Activated T-helper 17 cell treated with anti-CD3 and anti-CD28 coated beads, Interleukin-2, amount 50 U/mL, for 72 hours (primary cell): ENCODE data around the gene KLHL35. TPM values are rescaled to one million over a fixed set of nuclear protein-coding genes. Genes with fewer than 3 reads are reported as not detected.
"Not testable (repeated sequence)": the region's sequence is repeated elsewhere in the genome, so short reads cannot be mapped to it uniquely, and the experiment has no call there.

Experiments used
- ATAC-seq: fragments of 150-1000 bp; cut with Tn5 transposase; replicated peaks from 2 replicates; pipeline ENCODE4 v1.10.0; 2021; ENCODE audit warnings: mild to moderate bottlenecking, moderate library complexity
- H3K27ac Mint-ChIP-seq: one replicate; pipeline ENCODE4 v1.8.0; 2022; ENCODE audit warnings: mixed read lengths
- H3K27me3 Mint-ChIP-seq: one replicate; pipeline ENCODE4 v1.8.0; 2022; ENCODE audit warnings: mixed read lengths
- H3K36me3 Mint-ChIP-seq: one replicate; pipeline ENCODE4 v1.8.0; 2022; ENCODE audit warnings: low read depth, mild to moderate bottlenecking, mixed read lengths
- H3K4me1 Mint-ChIP-seq: one replicate; pipeline ENCODE4 v1.8.0; 2022; ENCODE audit warnings: mixed read lengths
- H3K4me3 Mint-ChIP-seq: one replicate; pipeline ENCODE4 v1.8.0; 2022; ENCODE audit warnings: mild to moderate bottlenecking, mixed read lengths
- H3K9me3 Mint-ChIP-seq: one replicate; pipeline ENCODE4 v1.8.0; 2022; ENCODE audit warnings: mixed read lengths
- total RNA-seq, 2 donors: library from RNA; stranded (reverse); gene quantifications; one replicate each; pipeline ENCODE4 v1.2.3, GENCODE V29; 2022

The KLHL35 gene
- total RNA-seq, 2 donors from 2014 or later: 0.50 to 1.2 TPM

DNA sequence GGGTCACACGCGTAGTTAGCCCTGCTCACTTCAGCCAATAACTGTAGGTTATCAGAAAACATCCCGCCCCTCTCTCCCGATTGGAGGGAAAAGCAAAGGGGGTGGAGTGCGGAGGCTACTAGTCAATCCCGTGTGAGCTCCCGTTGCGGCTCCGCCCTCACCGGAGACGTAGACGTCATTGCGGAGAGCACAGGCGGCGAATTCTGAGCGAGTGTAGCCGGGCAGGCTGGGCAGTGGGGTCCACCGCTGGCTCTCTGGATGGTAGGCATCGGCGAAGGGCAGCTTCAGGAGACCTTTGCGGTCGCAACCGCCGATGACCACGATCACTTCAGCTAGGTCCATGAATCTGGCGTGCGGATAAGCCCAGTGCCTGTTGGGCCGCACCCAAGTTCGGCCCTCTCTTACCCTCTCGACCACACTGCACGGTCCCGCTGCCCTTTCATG is 4.7 kb downstream of the KLHL35 start:
- ATAC-seq: peak; percentile 77
- Mint-ChIP-seq H3K4me3 (peak overlapping the region; percentile 69), H3K27ac (no peak overlapping the region), H3K36me3 (no peaks in the 10 kb centered on the region), H3K9me3 (no peaks in the 10 kb centered on the region), H3K27me3 (peaks cover 24% of the 10 kb centered on the region), H3K4me1 (peaks cover 14% of the 10 kb centered on the region)

DNA sequence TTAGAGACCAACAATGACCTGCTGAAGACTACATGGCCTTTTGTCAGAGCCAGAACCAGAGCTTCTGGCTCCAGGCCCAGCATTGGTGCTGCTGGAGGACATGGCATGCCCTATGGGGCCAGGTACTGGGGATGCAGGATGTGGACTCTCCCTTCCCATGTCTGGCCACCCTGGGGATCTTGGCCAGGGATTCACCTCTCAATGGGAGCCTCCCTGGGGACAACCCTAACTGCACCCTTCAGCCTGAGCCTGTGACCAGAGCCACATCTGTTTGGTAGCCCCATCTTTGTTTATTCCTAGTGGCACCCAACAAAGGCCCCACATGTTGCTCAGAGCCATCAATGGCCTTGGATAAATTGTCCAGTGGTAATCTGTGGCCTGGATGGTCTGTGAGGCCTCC is 5.8 kb downstream of the KLHL35 start:
- H3K9me3 Mint-ChIP-seq: no peaks in the 10 kb centered on the region
- no peak overlapping the region for H3K27ac Mint-ChIP-seq
- ATAC-seq: no peak
- peaks cover 14% of the 10 kb centered on the region for H3K4me1 Mint-ChIP-seq
- no peak overlapping the region for H3K4me3 Mint-ChIP-seq
- peaks cover 2% of the 10 kb centered on the region for H3K36me3 Mint-ChIP-seq
- peaks cover 18% of the 10 kb centered on the region for H3K27me3 Mint-ChIP-seq

- H3K4me3 Mint-ChIP-seq: no peak overlapping the region
- no peak overlapping the region for H3K27ac Mint-ChIP-seq
- H3K4me1 Mint-ChIP-seq: peaks cover 14% of the 10 kb centered on the region
- peaks cover 18% of the 10 kb centered on the region for H3K27me3 Mint-ChIP-seq
- peaks cover 7% of the 10 kb centered on the region for H3K36me3 Mint-ChIP-seq
- H3K9me3 Mint-ChIP-seq: no peaks in the 10 kb centered on the region
- no peak for ATAC-seq
Measured at GRCh38 chr11:75426720-75427086, 6.3 kb downstream of the KLHL35 start.

DNA sequence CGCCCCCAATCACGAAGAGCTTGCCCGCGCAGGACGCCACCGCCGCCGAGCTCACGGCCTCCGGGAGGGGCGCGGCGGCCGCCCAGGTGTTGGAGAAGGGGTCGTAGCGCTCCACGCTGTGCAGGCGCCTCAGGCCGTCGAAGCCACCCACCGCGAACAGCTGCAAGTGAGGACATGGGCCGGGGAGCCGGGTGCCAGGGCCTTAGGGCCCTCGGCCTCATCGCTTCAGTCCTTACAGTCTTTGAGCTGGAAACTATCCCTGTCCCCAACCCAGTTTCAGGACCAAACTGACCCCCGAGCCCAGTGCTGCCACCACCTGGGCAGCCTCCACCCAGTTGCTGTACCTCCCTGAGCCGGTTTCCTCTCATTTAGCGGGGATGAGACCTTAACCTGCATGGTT is 7.6 kb downstream of the KLHL35 start:
- no peak overlapping the region for H3K4me3 Mint-ChIP-seq
- no peak overlapping the region for H3K27ac Mint-ChIP-seq
- peaks cover 9% of the 10 kb centered on the region for H3K4me1 Mint-ChIP-seq
- ATAC-seq: no peak
- H3K9me3 Mint-ChIP-seq: no peaks in the 10 kb centered on the region
- peaks cover 7% of the 10 kb centered on the region for H3K27me3 Mint-ChIP-seq
- H3K36me3 Mint-ChIP-seq: peaks cover 9% of the 10 kb centered on the region

GRCh38 chr11:75424396-75424795 is 8.6 kb downstream of the KLHL35 start:
- Mint-ChIP-seq H3K27me3 (peaks cover 7% of the 10 kb centered on the region), H3K4me3 (no peak overlapping the region), H3K4me1 (peaks cover 8% of the 10 kb centered on the region), H3K9me3 (no peaks in the 10 kb centered on the region), H3K27ac (no peak overlapping the region), H3K36me3 (peaks cover 9% of the 10 kb centered on the region)
- ATAC-seq: no peak

DNA sequence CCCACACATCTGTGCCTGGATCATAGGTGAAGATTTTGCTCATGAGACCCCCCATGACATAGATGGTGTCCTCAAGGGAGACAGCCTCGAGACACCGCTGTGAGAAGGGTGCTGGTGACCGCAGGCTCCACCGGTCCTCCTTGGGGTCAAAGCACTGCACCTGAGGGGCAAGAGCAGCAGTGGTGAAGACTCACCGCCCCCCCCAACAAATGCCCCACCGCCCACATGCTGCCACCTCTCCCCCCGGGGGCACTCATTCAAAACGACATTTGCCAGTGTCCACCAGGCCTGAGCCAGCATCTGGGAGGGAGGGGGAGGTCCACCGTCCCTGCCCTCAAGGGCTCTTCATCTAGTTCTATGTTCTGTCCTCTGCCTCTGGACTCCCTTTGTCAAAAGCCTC is 9.3 kb downstream of the KLHL35 start:
- Mint-ChIP-seq H3K36me3 (peaks cover 9% of the 10 kb centered on the region), H3K4me1 (peaks cover 1% of the 10 kb centered on the region), H3K4me3 (no peak overlapping the region), H3K9me3 (no peaks in the 10 kb centered on the region), H3K27ac (no peak overlapping the region), H3K27me3 (peaks cover under 1% of the 10 kb centered on the region)
- no peak for ATAC-seq

- Mint-ChIP-seq H3K36me3 (peaks cover 9% of the 10 kb centered on the region), H3K27ac (peak overlapping the region; percentile 22), H3K27me3 (no peaks in the 10 kb centered on the region), H3K4me3 (no peak overlapping the region), H3K4me1 (no peaks in the 10 kb centered on the region), H3K9me3 (no peaks in the 10 kb centered on the region)
- no peak for ATAC-seq
Measured at GRCh38 chr11:75422248-75423231, 10.5 kb downstream of the KLHL35 start.

GRCh38 chr11:75421902-75422247 is 11.1 kb downstream of the KLHL35 start:
- ATAC-seq: no peak
- H3K27me3 Mint-ChIP-seq: no peaks in the 10 kb centered on the region
- no peak overlapping the region for H3K4me3 Mint-ChIP-seq
- peaks cover 14% of the 10 kb centered on the region for H3K36me3 Mint-ChIP-seq
- no peaks in the 10 kb centered on the region for H3K4me1 Mint-ChIP-seq
- peak overlapping the region; percentile 22 for H3K27ac Mint-ChIP-seq
- no peaks in the 10 kb centered on the region for H3K9me3 Mint-ChIP-seq

GRCh38 chr11:75421035-75421602 is 11.9 kb downstream of the KLHL35 start:
- Mint-ChIP-seq H3K4me3 (no peak overlapping the region), H3K36me3 (peaks cover 22% of the 10 kb centered on the region), H3K27ac (no peak overlapping the region), H3K27me3 (no peaks in the 10 kb centered on the region), H3K9me3 (no peaks in the 10 kb centered on the region), H3K4me1 (no peaks in the 10 kb centered on the region)
- ATAC-seq: no peak

DNA sequence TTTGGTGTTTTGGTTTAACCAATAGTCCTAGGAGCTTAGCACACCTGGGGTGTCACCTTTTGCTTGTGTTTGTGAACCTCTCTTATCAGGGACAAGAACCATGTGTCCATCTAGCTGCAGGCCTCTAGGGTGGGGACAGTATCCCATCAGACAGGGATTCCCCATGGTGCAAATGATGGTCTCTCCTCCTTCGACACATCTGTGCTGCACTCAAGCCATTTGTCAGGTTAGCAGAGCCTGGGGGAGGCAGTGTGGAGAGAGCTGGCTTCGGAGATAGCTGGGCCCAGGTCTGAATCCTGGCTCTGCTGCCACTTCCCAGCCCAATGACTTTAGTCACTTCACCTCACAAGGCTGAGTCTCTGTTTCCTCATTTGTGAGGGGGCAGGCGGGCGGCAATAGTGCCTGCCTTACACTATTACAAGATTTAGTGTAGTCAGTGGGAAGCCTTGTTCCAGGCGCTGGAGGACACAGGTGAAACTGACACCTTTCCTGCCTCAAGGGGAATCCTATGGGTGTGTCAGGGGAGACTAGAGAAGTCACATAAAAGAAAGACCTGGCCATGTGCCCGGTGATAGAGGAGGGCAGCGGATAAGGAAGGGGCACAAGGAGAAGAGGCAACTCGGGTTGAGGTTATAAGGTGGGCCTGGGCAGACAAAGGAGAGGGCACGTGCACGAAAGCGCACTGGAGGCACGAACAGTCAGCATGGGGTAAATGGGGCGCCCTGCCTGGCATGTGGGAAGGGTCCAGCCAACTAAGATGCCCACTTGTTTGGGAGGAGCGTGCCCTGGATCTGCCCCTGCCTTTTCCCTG is 12.6 kb downstream of the KLHL35 start:
- Mint-ChIP-seq H3K4me1 (no peaks in the 10 kb centered on the region), H3K4me3 (no peak overlapping the region), H3K36me3 (peaks cover 28% of the 10 kb centered on the region), H3K27me3 (no peaks in the 10 kb centered on the region), H3K9me3 (no peaks in the 10 kb centered on the region), H3K27ac (no peak overlapping the region)
- no peak for ATAC-seq

GRCh38 chr11:75413864-75414263 is 19.1 kb downstream of the KLHL35 start:
- H3K27ac Mint-ChIP-seq: no peak overlapping the region
- peaks cover 66% of the 10 kb centered on the region for H3K36me3 Mint-ChIP-seq
- no peak for ATAC-seq
- no peaks in the 10 kb centered on the region for H3K4me1 Mint-ChIP-seq
- no peaks in the 10 kb centered on the region for H3K9me3 Mint-ChIP-seq
- H3K27me3 Mint-ChIP-seq: no peaks in the 10 kb centered on the region
- no peak overlapping the region for H3K4me3 Mint-ChIP-seq

- H3K4me1 Mint-ChIP-seq, ATAC-seq, H3K9me3 Mint-ChIP-seq, H3K27me3 Mint-ChIP-seq, H3K4me3 Mint-ChIP-seq, H3K27ac Mint-ChIP-seq: not testable (repeated sequence)
- peaks cover 73% of the 10 kb centered on the region for H3K36me3 Mint-ChIP-seq
Measured at GRCh38 chr11:75413146-75413545, 19.9 kb downstream of the KLHL35 start.

DNA sequence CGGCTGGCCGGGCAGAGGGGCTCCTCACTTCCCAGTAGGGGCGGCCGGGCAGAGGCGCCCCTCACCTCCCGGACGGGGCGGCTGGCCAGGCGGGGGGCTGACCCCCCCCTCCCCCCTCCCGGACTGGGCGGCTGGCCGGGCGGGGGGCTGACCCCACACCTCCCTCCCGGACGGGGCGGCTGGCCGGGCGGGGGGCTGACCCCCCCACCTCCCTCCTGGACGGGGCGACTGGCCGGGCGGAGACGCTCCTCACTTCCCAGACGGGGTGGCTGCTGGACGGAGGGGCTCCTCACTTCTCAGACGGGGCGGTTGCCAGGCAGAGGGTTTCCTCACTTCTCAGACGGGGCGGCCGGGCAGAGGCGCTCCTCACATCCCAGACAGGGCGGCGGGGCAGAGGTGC is 23.0 kb downstream of the KLHL35 start:
- H3K4me3 Mint-ChIP-seq, ATAC-seq, H3K27me3 Mint-ChIP-seq, H3K9me3 Mint-ChIP-seq, H3K4me1 Mint-ChIP-seq, H3K27ac Mint-ChIP-seq: not testable (repeated sequence)
- H3K36me3 Mint-ChIP-seq: peaks cover 81% of the 10 kb centered on the region

GRCh38 chr11:75408957-75409219 is 24.1 kb downstream of the KLHL35 start:
- Mint-ChIP-seq H3K27me3 (no peaks in the 10 kb centered on the region), H3K36me3 (peaks cover 81% of the 10 kb centered on the region), H3K27ac (no peak overlapping the region), H3K4me3 (no peak overlapping the region), H3K4me1 (peaks cover 13% of the 10 kb centered on the region), H3K9me3 (no peaks in the 10 kb centered on the region)
- ATAC-seq: no peak

DNA sequence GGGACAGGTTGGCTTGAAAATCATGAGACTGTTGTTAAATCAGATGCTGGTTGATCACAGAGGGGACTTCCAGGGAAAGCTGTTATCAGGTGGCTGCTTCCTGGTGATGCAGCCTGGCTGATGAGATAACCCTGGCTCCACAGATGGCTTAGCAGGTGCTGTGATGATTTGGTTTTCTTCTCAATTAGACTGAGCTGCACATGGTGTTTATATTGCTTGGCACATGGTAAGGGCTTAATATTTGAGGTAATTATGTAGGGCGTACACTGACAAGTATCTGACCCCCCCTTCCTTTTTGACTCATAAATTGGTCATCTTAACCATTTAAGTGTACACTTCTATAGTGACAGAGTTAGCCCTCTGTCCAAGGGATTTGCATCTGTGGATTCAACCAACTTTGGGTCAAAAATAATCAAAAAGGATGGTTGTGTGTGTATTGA is 26.6 kb downstream of the KLHL35 start:
- Mint-ChIP-seq H3K27me3 (no peaks in the 10 kb centered on the region), H3K27ac (no peak overlapping the region), H3K9me3 (no peaks in the 10 kb centered on the region), H3K4me3 (no peak overlapping the region), H3K36me3 (peaks cover 81% of the 10 kb centered on the region), H3K4me1 (peaks cover 36% of the 10 kb centered on the region)
- ATAC-seq: peak; percentile 24
